NB4 (cell line): ENCODE data around the gene SCFD2.

Source experiments
- CTCF ChIP-seq: IDR thresholded peaks from one replicate; pipeline ENCODE4 v1.5.1; 2012; ENCODE audit warnings: low read depth, low read length
- POLR2A ChIP-seq: IDR thresholded peaks from 2 replicates; pipeline ENCODE4 v1.6.1; 2011; ENCODE audit warnings: mild to moderate bottlenecking; ENCODE audit not compliant: insufficient read length; ENCODE audit errors: extremely low read depth
- TF ChIP-seq, protein P1 (sequence below): IDR thresholded peaks from 2 replicates; pipeline ENCODE4 v1.6.1; 2011; ENCODE audit warnings: low read depth, low read length

DNA sequence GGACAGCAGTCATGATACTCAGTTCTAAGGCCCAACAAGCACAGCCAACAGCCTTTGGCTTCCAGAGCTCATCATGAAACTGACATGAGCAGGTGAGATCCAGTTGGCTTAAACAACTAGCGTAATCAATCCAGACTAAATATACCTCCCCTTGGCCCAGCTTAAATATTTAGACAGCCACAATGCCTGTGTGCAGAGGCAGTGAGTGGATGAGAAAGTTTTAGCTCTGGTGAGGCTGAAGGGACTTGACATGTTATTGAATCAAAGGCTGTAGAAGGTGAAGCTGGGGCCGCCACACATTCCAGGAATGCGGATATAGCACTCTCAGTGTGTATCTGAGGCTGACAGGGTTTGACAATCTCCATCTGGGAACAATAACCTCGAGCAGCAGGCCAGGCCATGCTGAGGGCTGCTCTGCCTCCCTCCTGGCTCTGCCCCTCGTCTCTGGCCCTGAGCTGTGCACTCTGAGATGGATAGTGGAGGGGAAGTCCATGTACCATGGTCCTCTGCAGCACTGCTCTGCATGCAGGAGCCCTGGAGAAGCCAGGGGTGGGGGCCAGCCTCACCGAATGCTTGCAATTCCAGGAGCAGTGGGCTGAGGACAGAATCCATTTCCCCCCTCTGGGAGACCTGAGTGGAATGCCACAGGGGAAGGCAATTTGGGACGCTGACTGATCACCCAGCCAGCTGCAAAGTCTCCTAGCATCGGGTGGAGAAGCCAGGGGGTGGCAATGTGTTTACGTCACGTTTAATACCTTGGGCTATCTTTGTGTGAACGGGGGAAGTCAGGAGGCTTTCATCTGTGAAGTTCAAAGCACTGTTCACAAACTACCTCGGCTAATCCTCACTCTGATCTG lies 541.0 kb downstream of the SCFD2 start:
- no peak for TF ChIP-seq CTCF
- TF ChIP-seq POLR2A: no peak
- TF ChIP-seq, protein P1, sequence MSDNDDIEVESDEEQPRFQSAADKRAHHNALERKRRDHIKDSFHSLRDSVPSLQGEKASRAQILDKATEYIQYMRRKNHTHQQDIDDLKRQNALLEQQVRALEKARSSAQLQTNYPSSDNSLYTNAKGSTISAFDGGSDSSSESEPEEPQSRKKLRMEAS: no peak
